Vagina (tissue), 2 donors: ENCODE measurements around the gene ATXN10.

Experiments
- POLR2AphosphoS5 ChIP-seq, 2 donors: sonication (generic); formaldehyde crosslinking; IDR thresholded peaks; one replicate each; pipeline ENCODE4 v1.9.0; 2017; ENCODE audit warnings: antibody characterized with exemption in 2 of 2, mild to moderate bottlenecking in 2 of 2, low read depth in 1 of 2; ENCODE audit not compliant: insufficient read depth in 1 of 2
- TF ChIP-seq, protein P1 (sequence below), 3 experiments: fragments of 450-650 bp in 2 of 3; fragments of 200-600 bp in 1 of 3; sonication (generic) in 1 of 3; IDR thresholded peaks; one replicate each; pipeline ENCODE4 v1.5.1; 2017 to 2019; ENCODE audit warnings: antibody characterized with exemption in 3 of 3, mild to moderate bottlenecking in 2 of 3, moderate library complexity in 2 of 3

DNA sequence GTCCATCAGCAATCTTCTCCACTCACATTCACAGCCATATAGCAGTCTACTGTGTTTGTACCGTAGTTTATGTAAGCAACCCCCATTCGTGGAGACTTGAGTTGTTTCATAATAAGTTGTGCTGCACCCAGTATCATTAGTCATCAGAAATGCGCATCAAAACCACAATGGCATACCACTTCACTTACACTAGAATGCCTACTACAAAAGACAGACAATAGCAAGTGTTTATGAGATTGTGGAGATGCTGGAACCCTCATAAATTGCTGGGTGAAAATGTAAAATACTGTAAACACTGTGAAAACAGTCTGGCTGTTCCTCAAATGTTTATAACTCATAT, 133.3 kb downstream of the ATXN10 start:
- peak in 1 of 2 donors; percentile 18 for TF ChIP-seq POLR2AphosphoS5 (IDR thresholded peaks at IDR 0.05; ENCODE audit: insufficient read depth in 1 of 2, low read depth in 1 of 2)
- TF ChIP-seq, protein P1, sequence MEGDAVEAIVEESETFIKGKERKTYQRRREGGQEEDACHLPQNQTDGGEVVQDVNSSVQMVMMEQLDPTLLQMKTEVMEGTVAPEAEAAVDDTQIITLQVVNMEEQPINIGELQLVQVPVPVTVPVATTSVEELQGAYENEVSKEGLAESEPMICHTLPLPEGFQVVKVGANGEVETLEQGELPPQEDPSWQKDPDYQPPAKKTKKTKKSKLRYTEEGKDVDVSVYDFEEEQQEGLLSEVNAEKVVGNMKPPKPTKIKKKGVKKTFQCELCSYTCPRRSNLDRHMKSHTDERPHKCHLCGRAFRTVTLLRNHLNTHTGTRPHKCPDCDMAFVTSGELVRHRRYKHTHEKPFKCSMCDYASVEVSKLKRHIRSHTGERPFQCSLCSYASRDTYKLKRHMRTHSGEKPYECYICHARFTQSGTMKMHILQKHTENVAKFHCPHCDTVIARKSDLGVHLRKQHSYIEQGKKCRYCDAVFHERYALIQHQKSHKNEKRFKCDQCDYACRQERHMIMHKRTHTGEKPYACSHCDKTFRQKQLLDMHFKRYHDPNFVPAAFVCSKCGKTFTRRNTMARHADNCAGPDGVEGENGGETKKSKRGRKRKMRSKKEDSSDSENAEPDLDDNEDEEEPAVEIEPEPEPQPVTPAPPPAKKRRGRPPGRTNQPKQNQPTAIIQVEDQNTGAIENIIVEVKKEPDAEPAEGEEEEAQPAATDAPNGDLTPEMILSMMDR (IDR thresholded peaks at IDR 0.05) = no peak
